HEK293 (cell line): ENCODE results near the gene PEX14.

Experiments used
- CTCF ChIP-seq: fragments of 450-650 bp; formaldehyde crosslinking; IDR thresholded peaks from 2 replicates; pipeline ENCODE4 v1.5.1; 2016; ENCODE audit warnings: missing biosample characterization, missing genetic modification characterization
- GLIS1 ChIP-seq: fragments of 450-650 bp; formaldehyde crosslinking; IDR thresholded peaks from 2 replicates; pipeline ENCODE4 v1.5.1; 2016; ENCODE audit warnings: missing biosample characterization, missing genetic modification characterization
- TCF7L2 ChIP-seq: IDR thresholded peaks from 2 replicates; pipeline ENCODE4 v1.6.1; 2011; ENCODE audit warnings: low read depth, mild to moderate bottlenecking, inconsistent platforms, low read length, moderate library complexity, borderline replicate concordance
- ZBTB20 ChIP-seq: fragments of 450-650 bp; formaldehyde crosslinking; IDR thresholded peaks from 2 replicates; pipeline ENCODE4 v1.5.1; 2016; ENCODE audit warnings: missing biosample characterization, missing genetic modification characterization
- ZNF138 ChIP-seq: fragments of 450-650 bp; formaldehyde crosslinking; IDR thresholded peaks from 2 replicates; pipeline ENCODE4 v1.5.1; 2016; ENCODE audit warnings: missing biosample characterization, missing genetic modification characterization, borderline replicate concordance
- ZNF311 ChIP-seq: fragments of 450-650 bp; formaldehyde crosslinking; IDR thresholded peaks from 2 replicates; pipeline ENCODE4 v1.5.1; 2017; ENCODE audit warnings: missing biosample characterization, missing genetic modification characterization, borderline replicate concordance
- ZNF843 ChIP-seq: fragments of 450-650 bp; formaldehyde crosslinking; IDR thresholded peaks from 2 replicates; pipeline ENCODE4 v1.5.1; 2016; ENCODE audit warnings: missing biosample characterization, missing genetic modification characterization

GRCh38 chr1:10509809-10510509 lies 35.2 kb downstream of the PEX14 start:
- TF ChIP-seq TCF7L2 (no peak), CTCF (no peak), GLIS1 (no peak), ZNF843 (tag by site-specific recombination) (no peak), ZBTB20 (tag by site-specific recombination) (no peak), ZNF311 (no peak), ZNF138 (tag by site-specific recombination) (no peak)
